Body of pancreas (tissue), 4 donors: Measurements from ENCODE around the gene CCDC71L. TPM values are rescaled to one million over a fixed set of nuclear protein-coding genes. Genes with fewer than 3 reads are reported as not detected.
"Not testable (repeated sequence)": the region's sequence is repeated elsewhere in the genome, so short reads cannot be mapped to it uniquely, and the experiment has no call there.

Experiments
- ATAC-seq: fragments of 150-250 bp; one replicate; pipeline ENCODE4 v1.9.1; 2016
- DNase-seq, 4 donors: peaks; one replicate each; pipeline ENCODE4 v3.0.0-alpha.2; 2019
- H3K27ac ChIP-seq, 4 donors: fragments of 200-600 bp; sonication (generic); 1 replicate in 3 of 4; 2 replicates in 1 of 4; pipeline versions ENCODE4 v1.5.1 to v1.6.1; 2016 to 2019; ENCODE audit warnings: mild to moderate bottlenecking in 1 of 4, mixed read lengths in 1 of 4, moderate library complexity in 1 of 4
- H3K27me3 ChIP-seq, 2 donors: fragments of 200-600 bp; sonication (generic); one replicate each; pipeline ENCODE4 v1.6.0; 2016; ENCODE audit warnings: mild to moderate bottlenecking in 1 of 2
- H3K36me3 ChIP-seq, 2 donors: fragments of 200-600 bp; sonication (generic); replicated peaks in 1 of 2; 2 replicates each; pipeline ENCODE4 v1.5.1; 2016; ENCODE audit warnings: low read depth in 2 of 2; ENCODE audit not compliant: insufficient read depth in 1 of 2
- H3K4me1 ChIP-seq: fragments of 200-600 bp; sonication (generic); one replicate; pipeline ENCODE4 v1.6.0; 2016
- H3K4me3 ChIP-seq, 2 donors: fragments of 200-600 bp; sonication (generic); 1 replicate in 1 of 2; 2 replicates in 1 of 2; pipeline ENCODE4 v1.5.1; 2016 to 2019
- H3K9me3 ChIP-seq, 3 donors: fragments of 200-600 bp; sonication (generic); 1 replicate in 2 of 3; 2 replicates in 1 of 3; pipeline ENCODE4 v1.5.1; 2016
- POLR2A ChIP-seq, 3 donors: fragments of 450-650 bp; IDR thresholded peaks; one replicate each; pipeline ENCODE4 v1.6.1; 2016; ENCODE audit warnings: antibody characterized with exemption in 3 of 3, mild to moderate bottlenecking in 2 of 3
- WGBS, 2 donors: methylation state at CpG; one replicate each; pipeline ENCODE4 v1.1.5; 2017; 5-methylcytosine and 5-hydroxymethylcytosine counted together
- intact Hi-C: fragments of 100-400 bp; cut with DNase I; formaldehyde crosslinking; loops from one replicate; pipeline ENCODE4 v1.15.1; 2023
- total RNA-seq, 2 donors: library from RNA; depleted of rRNA; stranded (reverse); fragments of >200 nt; gene quantifications; one replicate each; pipeline ENCODE4 v1.1.0, GENCODE V29; 2016
- TF ChIP-seq, protein P1 (sequence below), 7 experiments: fragments of 450-650 bp in 4 of 7; fragments of 200-600 bp in 3 of 7; sonication (generic) in 3 of 7; IDR thresholded peaks; one replicate each; pipeline ENCODE4 v1.5.1; 2016 to 2019; ENCODE audit warnings: antibody characterized with exemption in 7 of 7

Gene CCDC71L
- total RNA-seq, 2 donors from 2014 or later, result 8.6 to 23.7 TPM

DNA sequence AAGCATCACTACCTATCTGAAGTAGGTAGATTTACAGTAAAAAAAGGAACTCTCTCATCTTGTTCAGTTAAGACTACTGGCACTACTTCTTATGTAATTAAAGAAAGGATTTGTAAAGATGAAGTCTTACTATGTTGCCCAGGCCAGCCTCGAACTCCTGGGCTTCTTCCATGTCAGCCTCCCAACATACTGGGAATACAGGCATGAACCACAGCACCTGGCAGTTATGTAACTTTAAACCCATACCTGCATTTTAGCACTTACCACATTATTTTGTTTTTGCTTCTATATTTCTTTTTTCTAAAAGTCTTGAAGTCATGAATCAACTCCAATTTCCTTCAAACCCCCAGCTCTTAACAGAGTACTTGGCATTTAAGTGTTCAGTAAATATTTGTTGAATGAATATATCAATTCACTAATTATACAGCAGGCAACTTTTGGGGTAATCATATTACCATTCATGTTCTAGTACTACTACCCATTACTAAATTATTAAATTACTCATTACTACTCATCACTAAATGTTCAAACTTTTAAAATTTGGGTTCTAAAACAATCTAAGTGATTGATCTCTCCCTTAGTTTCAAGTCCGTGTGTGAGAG is 31.6 kb upstream of the CCDC71L start:
- no peaks in the 10 kb centered on the region for H3K36me3 ChIP-seq
- ATAC-seq (no peak), DNase-seq (no peak)
- H3K4me1 ChIP-seq, result no peaks in the 10 kb centered on the region
- H3K27ac ChIP-seq, result no peak overlapping the region
- H3K4me3 ChIP-seq, result no peak overlapping the region
- no peaks in the 10 kb centered on the region for H3K27me3 ChIP-seq
- intact Hi-C loops, result no loop called here
- 65 to 73% methylated on average over 2 of the region's 2 CpGs for WGBS, 2 donors
- no peak for TF ChIP-seq POLR2A (IDR thresholded peaks at IDR 0.05)
- TF ChIP-seq, protein P1, sequence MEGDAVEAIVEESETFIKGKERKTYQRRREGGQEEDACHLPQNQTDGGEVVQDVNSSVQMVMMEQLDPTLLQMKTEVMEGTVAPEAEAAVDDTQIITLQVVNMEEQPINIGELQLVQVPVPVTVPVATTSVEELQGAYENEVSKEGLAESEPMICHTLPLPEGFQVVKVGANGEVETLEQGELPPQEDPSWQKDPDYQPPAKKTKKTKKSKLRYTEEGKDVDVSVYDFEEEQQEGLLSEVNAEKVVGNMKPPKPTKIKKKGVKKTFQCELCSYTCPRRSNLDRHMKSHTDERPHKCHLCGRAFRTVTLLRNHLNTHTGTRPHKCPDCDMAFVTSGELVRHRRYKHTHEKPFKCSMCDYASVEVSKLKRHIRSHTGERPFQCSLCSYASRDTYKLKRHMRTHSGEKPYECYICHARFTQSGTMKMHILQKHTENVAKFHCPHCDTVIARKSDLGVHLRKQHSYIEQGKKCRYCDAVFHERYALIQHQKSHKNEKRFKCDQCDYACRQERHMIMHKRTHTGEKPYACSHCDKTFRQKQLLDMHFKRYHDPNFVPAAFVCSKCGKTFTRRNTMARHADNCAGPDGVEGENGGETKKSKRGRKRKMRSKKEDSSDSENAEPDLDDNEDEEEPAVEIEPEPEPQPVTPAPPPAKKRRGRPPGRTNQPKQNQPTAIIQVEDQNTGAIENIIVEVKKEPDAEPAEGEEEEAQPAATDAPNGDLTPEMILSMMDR (IDR thresholded peaks at IDR 0.05), result no peak
- no peaks in the 10 kb centered on the region for H3K9me3 ChIP-seq

DNA sequence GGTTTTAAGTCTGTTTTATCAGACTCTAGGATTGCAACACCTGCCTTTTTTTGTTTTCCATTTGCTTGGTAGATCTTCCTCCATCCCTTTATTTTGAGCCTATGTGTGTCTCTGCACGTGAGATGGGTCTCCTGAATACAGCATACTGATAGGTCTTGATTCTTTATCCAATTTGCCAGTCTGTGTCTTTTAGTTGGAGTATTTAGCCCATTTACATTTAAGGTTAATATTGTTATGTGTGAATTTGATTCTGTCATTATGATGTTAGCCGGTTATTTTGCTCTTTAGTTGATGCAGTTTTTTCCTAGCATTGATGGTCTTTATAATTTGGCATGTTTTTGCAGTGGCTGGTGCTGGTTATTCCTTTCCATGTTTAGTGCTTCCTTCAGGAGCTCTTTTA is 27.2 kb upstream of the CCDC71L start:
- intact Hi-C loops, H3K27me3 ChIP-seq: not testable (repeated sequence)
- 66 to 90% methylated on average over 2 of the region's 2 CpGs for WGBS, 2 donors

DNA sequence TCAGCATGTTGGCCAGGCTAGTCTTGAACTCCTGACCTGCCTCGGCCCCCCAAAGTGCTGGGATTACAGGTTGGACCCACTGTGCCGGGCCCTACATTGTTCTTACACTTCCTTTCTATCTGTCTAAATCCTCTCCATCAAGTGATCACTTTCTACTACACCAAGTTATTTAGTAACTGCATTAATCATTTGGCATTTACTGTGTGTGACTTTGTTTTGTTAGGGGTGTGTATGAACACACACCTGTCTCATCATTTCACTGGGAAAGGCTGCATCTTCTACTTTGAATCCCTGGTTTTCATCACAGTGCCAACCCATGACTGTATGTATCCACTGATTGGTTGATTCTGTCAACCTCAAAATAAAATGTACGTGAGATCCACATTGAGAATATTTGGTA is 23.0 kb upstream of the CCDC71L start:
- no peak for ATAC-seq
- TF ChIP-seq, protein P1 (IDR thresholded peaks at IDR 0.05), result no peak
- TF ChIP-seq POLR2A (IDR thresholded peaks at IDR 0.05), result no peak
- DNase-seq, result no peak
- intact Hi-C loops, result no loop called here
- H3K4me1 ChIP-seq, result no peaks in the 10 kb centered on the region
- no peak overlapping the region for H3K27ac ChIP-seq
- no peaks in the 10 kb centered on the region for H3K36me3 ChIP-seq
- H3K4me3 ChIP-seq, result no peak overlapping the region
- 89 to 91% methylated on average over 3 of the region's 3 CpGs for WGBS, 2 donors
- no peaks in the 10 kb centered on the region for H3K9me3 ChIP-seq
- no peaks in the 10 kb centered on the region for H3K27me3 ChIP-seq

More for the DNA sequence above, 27.2 kb upstream of the CCDC71L start:
- ATAC-seq, H3K36me3 ChIP-seq, DNase-seq, H3K27ac ChIP-seq, H3K9me3 ChIP-seq, H3K4me3 ChIP-seq, H3K4me1 ChIP-seq: not testable (repeated sequence)

DNA sequence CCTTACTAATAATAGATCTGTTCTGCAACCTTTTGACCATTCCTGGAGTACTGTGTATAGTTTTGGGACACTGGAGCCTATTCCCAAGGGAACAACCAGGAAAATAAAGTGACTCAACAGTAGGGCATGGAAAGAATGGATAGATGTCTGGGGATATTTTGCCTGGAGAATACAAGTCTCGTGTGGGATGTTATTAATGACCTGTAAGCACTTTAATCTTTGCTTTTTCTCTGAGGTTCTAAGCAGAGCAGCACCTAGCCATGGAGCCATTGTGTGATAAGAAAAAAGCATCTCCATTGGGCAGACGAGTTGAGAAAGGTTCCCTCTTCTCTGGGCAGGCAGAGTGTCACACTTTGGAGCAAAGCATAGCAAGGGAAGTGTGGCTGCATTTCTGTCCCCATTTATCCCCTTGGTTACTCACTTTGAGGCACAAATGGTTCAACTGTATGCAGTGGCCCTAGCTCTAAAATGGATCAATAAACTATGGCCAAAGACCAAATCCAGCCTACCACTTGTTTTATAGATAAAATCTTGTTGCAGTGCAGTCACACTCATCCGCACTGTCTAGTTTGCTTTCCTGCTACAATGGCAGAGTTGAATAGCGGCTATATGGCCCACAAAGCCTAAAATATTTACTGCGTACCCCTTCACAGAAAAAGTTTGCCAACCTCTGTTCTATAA is 21.0 kb upstream of the CCDC71L start:
- DNase-seq, result no peak
- intact Hi-C loops, result no loop called here
- WGBS, 2 donors, result 58 to 63% methylated on average over 5 of the region's 5 CpGs

DNA sequence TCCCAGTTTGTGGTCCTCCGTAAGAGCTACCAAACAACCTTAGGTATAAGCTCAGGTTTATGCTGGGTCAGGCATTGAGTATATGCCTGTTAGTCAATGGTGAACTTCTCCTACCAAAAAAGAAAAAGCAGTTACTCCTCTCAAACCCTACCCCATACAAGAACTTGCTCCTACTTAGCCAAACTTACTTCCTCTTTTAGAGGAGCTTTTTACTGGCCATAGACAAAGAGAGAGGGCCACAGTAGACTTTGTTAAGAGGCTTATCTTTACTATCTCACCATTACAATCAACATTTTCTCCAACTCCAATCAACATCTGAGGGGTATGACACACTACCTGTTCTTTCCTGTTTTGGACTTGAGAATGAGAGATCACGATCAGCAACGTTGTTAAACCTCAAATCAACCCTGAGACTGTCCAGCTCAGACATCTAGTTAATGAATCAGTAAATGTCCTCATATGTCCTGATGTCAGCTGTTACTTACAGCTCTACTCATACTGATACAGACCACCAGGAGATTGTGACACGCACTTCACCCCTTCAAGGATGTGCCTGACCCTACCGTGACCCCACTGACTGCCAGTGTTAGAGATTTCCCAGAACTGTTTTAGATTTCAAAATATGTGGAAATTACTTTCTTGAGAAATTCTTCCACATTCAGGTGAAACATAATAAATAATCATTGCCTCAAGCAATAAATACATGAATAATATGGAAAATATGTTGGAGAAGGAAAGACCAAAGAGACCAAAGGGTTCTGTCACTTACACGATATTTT is 18.4 kb upstream of the CCDC71L start:
- H3K27ac ChIP-seq, result no peak overlapping the region
- ATAC-seq (no peak), DNase-seq (peak in 1 of 4 donors; percentile 8)
- intact Hi-C loops, result no loop called here
- H3K27me3 ChIP-seq, result no peaks in the 10 kb centered on the region
- 72 to 77% methylated on average over 6 of the region's 6 CpGs for WGBS, 2 donors
- no peak overlapping the region for H3K4me3 ChIP-seq
- H3K36me3 ChIP-seq, result no peaks in the 10 kb centered on the region
- no peak for TF ChIP-seq POLR2A (IDR thresholded peaks at IDR 0.05)
- TF ChIP-seq, protein P1 (IDR thresholded peaks at IDR 0.05), result no peak
- H3K4me1 ChIP-seq, result no peaks in the 10 kb centered on the region
- H3K9me3 ChIP-seq, result no peaks in the 10 kb centered on the region

More for the DNA sequence above, 21.0 kb upstream of the CCDC71L start:
- TF ChIP-seq, protein P1 (IDR thresholded peaks at IDR 0.05), result no peak
- TF ChIP-seq POLR2A (IDR thresholded peaks at IDR 0.05), result no peak
- Histone ChIP-seq H3K27me3 (no peaks in the 10 kb centered on the region), H3K9me3 (no peaks in the 10 kb centered on the region), H3K4me1 (no peaks in the 10 kb centered on the region), H3K36me3 (no peaks in the 10 kb centered on the region), H3K4me3 (no peak overlapping the region), H3K27ac (no peak overlapping the region)
- ATAC-seq, result no peak
